K562 (cell line): ENCODE measurements around the gene NDUFS5. TPM values are rescaled to one million over a fixed set of nuclear protein-coding genes. Genes with fewer than 3 reads are reported as not detected.
A peak's percentile ranks its signal among the peaks of the same experiment; 100 is the strongest.

ENCODE experiments used
- CHAMP1 ChIP-seq: fragments of 450-650 bp; IDR thresholded peaks from 2 replicates; pipeline ENCODE4 v1.6.1; 2016; ENCODE audit warnings: mild to moderate bottlenecking
- CXXC5 ChIP-seq: fragments of 250-450 bp; sonication (Bioruptor Pico); IDR thresholded peaks from 2 replicates; pipeline ENCODE4 v1.8.0; 2022; ENCODE audit warnings: inconsistent platforms, mild to moderate bottlenecking, moderate library complexity
- E4F1 ChIP-seq: fragments of 250-450 bp; sonication (Bioruptor Pico); IDR thresholded peaks from 2 replicates; pipeline ENCODE4 v1.5.0; 2021; ENCODE audit warnings: mild to moderate bottlenecking, borderline replicate concordance
- EHMT2 ChIP-seq: fragments of 450-650 bp; IDR thresholded peaks from 2 replicates; pipeline ENCODE4 v1.6.1; 2018; ENCODE audit warnings: antibody characterized with exemption
- FOXA3 ChIP-seq, 2 experiments: fragments of 450-650 bp in 1 of 2; sonication (generic) in 1 of 2; formaldehyde crosslinking; IDR thresholded peaks in 1 of 2; conservative IDR thresholded peaks in 1 of 2; 2 replicates each; pipeline versions ENCODE4 v1.4.0 to v1.8.0; 2020 to 2022; ENCODE audit warnings: mild to moderate bottlenecking in 2 of 2, missing genetic modification reagents in 1 of 2
- GTF3C2 ChIP-seq: IDR thresholded peaks from 3 replicates; pipeline ENCODE4 v1.6.1; 2011; ENCODE audit warnings: borderline replicate concordance, mild to moderate bottlenecking, moderate library complexity; ENCODE audit not compliant: insufficient read length; ENCODE audit errors: extremely low read depth
- HDAC3 ChIP-seq: fragments of 450-650 bp; IDR thresholded peaks from 2 replicates; pipeline ENCODE4 v1.6.1; 2018; ENCODE audit warnings: borderline replicate concordance, mild to moderate bottlenecking, moderate library complexity; ENCODE audit not compliant: partially characterized antibody
- HOXB6 ChIP-seq: fragments of 250-450 bp; sonication (Bioruptor Pico); IDR thresholded peaks from 2 replicates; pipeline ENCODE4 v1.5.1; 2022; ENCODE audit warnings: mild to moderate bottlenecking, borderline replicate concordance
- KDM5B ChIP-seq: fragments of 200-600 bp; sonication (generic); IDR thresholded peaks from 2 replicates; pipeline ENCODE4 v1.6.1; 2012; ENCODE audit warnings: low read depth, mild to moderate bottlenecking, moderate library complexity, low read length, control low read depth, inconsistent platforms; ENCODE audit not compliant: insufficient replicate concordance
- MTA2 ChIP-seq: fragments of 450-650 bp; IDR thresholded peaks from 2 replicates; pipeline ENCODE4 v1.6.1; 2016; ENCODE audit warnings: low read depth
- OTX1 ChIP-seq: fragments of 450-650 bp; formaldehyde crosslinking; IDR thresholded peaks from 2 replicates; pipeline ENCODE4 v1.4.0; 2022; ENCODE audit warnings: mild to moderate bottlenecking
- PHF20 ChIP-seq: fragments of 450-650 bp; IDR thresholded peaks from 2 replicates; pipeline ENCODE4 v1.6.1; 2018; ENCODE audit not compliant: partially characterized antibody
- SIN3A ChIP-seq, 2 experiments: fragments of 150-350 bp in 1 of 2; IDR thresholded peaks; 2 replicates each; pipeline ENCODE4 v1.6.1; 2011 to 2016; ENCODE audit warnings: borderline replicate concordance in 2 of 2, low read depth in 2 of 2, low read length in 2 of 2, mild to moderate bottlenecking in 2 of 2, moderate library complexity in 2 of 2; ENCODE audit not compliant: control insufficient read depth in 1 of 2
- SRSF7 ChIP-seq: fragments of 200-400 bp; formaldehyde crosslinking; optimal IDR thresholded peaks from 2 replicates; pipeline ENCODE3; 2017; ENCODE audit warnings: mild to moderate bottlenecking, low read depth, low read length
- THRAP3 ChIP-seq: fragments of 450-650 bp; IDR thresholded peaks from 2 replicates; pipeline ENCODE4 v1.6.1; 2016; ENCODE audit warnings: mild to moderate bottlenecking, inconsistent platforms, borderline replicate concordance
- XRCC3 ChIP-seq: fragments of 450-650 bp; IDR thresholded peaks from 2 replicates; pipeline ENCODE4 v1.6.1; 2017; ENCODE audit warnings: mild to moderate bottlenecking, moderate library complexity
- ZNF12 ChIP-seq: sonication (generic); formaldehyde crosslinking; IDR thresholded peaks from 2 replicates; pipeline ENCODE4 v1.4.0; 2020; ENCODE audit warnings: mild to moderate bottlenecking, missing genetic modification reagents
- ZNF584 ChIP-seq: fragments of 200-800 bp; sonication (Bioruptor generic); IDR thresholded peaks from 2 replicates; pipeline ENCODE4 v1.6.1; 2016; ENCODE audit warnings: low read depth, mild to moderate bottlenecking, missing genetic modification characterization, missing compliant biosample characterization
- ZNF830 ChIP-seq: fragments of 250-450 bp; sonication (Bioruptor Pico); IDR thresholded peaks from 2 replicates; pipeline ENCODE4 v1.5.0; 2021; ENCODE audit warnings: mild to moderate bottlenecking
- polyA plus RNA-seq, 8 experiments: library from polyadenylated mRNA; depleted of rRNA in 4 of 8; stranded (reverse) in 5 of 8; unstranded in 3 of 8; fragments of >200 nt; fragmentation: Nextera tagmentation in 2 of 8; fragmentation: Illumina TruSeq in 1 of 8; extraction: Ambion mirVana in 2 of 8; extraction: Trizol in 1 of 8; gene quantifications; 2 replicates each; pipeline versions ENCODE4 v1.2.1 to v1.2.3, GENCODE V29; 2011 to 2014; ENCODE audit warnings: inconsistent platforms in 1 of 8, missing spikeins in 1 of 8
- total RNA-seq, 7 experiments: library from RNA; depleted of rRNA in 6 of 7; stranded (reverse); fragments of >200 nt in 6 of 7; fragmentation: Illumina TruSeq in 2 of 7; extraction: Trizol in 2 of 7; gene quantifications; 2 replicates each; pipeline versions ENCODE4 v1.2.1 to v1.2.3, GENCODE V29; 2011 to 2021; ENCODE audit warnings: low replicate concordance in 1 of 7

The NDUFS5 gene
- total and polyA plus RNA-seq, 9 of the 15 experiments (the other 6 are each of a cell fraction or from before 2014, with no cell fraction given), result 499 to 2,737 (median 1,281) TPM

GRCh38 chr1:39026051-39026865 lies at the start of gene NDUFS5 (continued):
- TF ChIP-seq SIN3A (IDR thresholded peaks at IDR 0.05; ENCODE audit: borderline replicate concordance in 2 of 2, control insufficient read depth in 1 of 2, low read depth in 2 of 2, low read length in 2 of 2) (peak in 1 of 2 experiments; percentile 83; a peak in 1 of 4 replicates), CXXC5 (CRISPR knock-in tag) (peak; percentile 91), SRSF7 (no peak), EHMT2 (no peak), THRAP3 (no peak), XRCC3 (no peak), OTX1 (CRISPR knock-in tag) (no peak), ZNF12 (CRISPR knock-in tag) (peak; percentile 54; the same call in 1 of the 2 replicates), PHF20 (no peak), KDM5B (peak; percentile 97), HDAC3 (no peak), FOXA3 (CRISPR knock-in tag; conservative IDR thresholded peaks at IDR 0.05 in 1 of 2, IDR thresholded peaks at IDR 0.05 in 1 of 2) (peak in 1 of 2 experiments; percentile 84; a peak in 2 of 4 replicates), E4F1 (CRISPR knock-in tag) (peak; percentile 97), ZNF584 (CRISPR knock-in tag) (no peak), CHAMP1 (no peak), ZNF830 (no peak), GTF3C2 (no peak), HOXB6 (no peak), MTA2 (no peak)
